Muscle of back (tissue), 10 donors: ENCODE measurements around the gene CCL1. TPM values are rescaled to one million over a fixed set of nuclear protein-coding genes. Genes with fewer than 3 reads are reported as not detected.

ENCODE experiments used
- polyA plus RNA-seq, 10 donors: library from polyadenylated mRNA; unstranded; fragments of 120-200 nt; gene quantifications; one replicate each; pipeline ENCODE4 v1.2.1, GENCODE V29; 2013; ENCODE audit not compliant: insufficient read length in 10 of 10

The CCL1 gene
- polyA plus RNA-seq, 10 donors = not detected

Other genes with a start within 250 kb of the CCL1 start
- 10 to 100 TPM; 43.5 to 93.7 (median 60.9) TPM for gene CCL2, start 107.9 kb downstream of the CCL1 start, polyA plus RNA-seq
- not detected for gene CCL7, start 93.0 kb downstream of the CCL1 start, polyA plus RNA-seq
- gene CCL11, start 77.5 kb downstream of the CCL1 start, polyA plus RNA-seq = under 1 TPM in 6 of 10 donors, not detected in 4; 0.16 to 0.33 (median 0.25) TPM
- gene CCL8, start 43.8 kb downstream of the CCL1 start, polyA plus RNA-seq = 1 to 10 TPM in 4 of 10 donors, under 1 TPM in 6; 0.55 to 1.7 (median 0.79) TPM
- 1 to 10 TPM in 4 of 10 donors, under 1 TPM in 4, not detected in 2; 0.68 to 2.1 (median 1.3) TPM for gene CCL13, start 6.8 kb downstream of the CCL1 start, polyA plus RNA-seq
- under 1 TPM; 0.10 to 0.69 (median 0.42) TPM for gene TMEM132E, start 216.3 kb upstream of the CCL1 start, polyA plus RNA-seq